Ectodermal cell (in vitro differentiated cells): ENCODE data around the gene PRKCH. TPM values are rescaled to one million over a fixed set of nuclear protein-coding genes. Genes with fewer than 3 reads are reported as not detected.

Experiments
- H3K27ac ChIP-seq: 2 replicates; pipeline ENCODE4 v1.7.0; 2013; ENCODE audit warnings: mild to moderate bottlenecking, low read depth, low read length; ENCODE audit not compliant: insufficient read depth, poor library complexity, severe bottlenecking
- H3K27me3 ChIP-seq: 2 replicates; pipeline ENCODE4 v1.7.0; 2013; ENCODE audit warnings: mild to moderate bottlenecking, low read length; ENCODE audit not compliant: insufficient read depth, control insufficient read depth, poor library complexity, severe bottlenecking
- H3K36me3 ChIP-seq: one replicate; pipeline ENCODE4 v1.7.0; 2013; ENCODE audit warnings: low read length; ENCODE audit not compliant: control insufficient read depth, insufficient read depth
- H3K4me1 ChIP-seq: one replicate; pipeline ENCODE4 v1.7.0; 2013; ENCODE audit warnings: low read length; ENCODE audit not compliant: control insufficient read depth, insufficient read depth
- H3K4me3 ChIP-seq: 2 replicates; pipeline ENCODE4 v1.7.0; 2013; ENCODE audit warnings: low read depth, low read length, control low read depth; ENCODE audit not compliant: insufficient read depth
- H3K9me3 ChIP-seq: 2 replicates; pipeline ENCODE4 v1.7.0; 2013; ENCODE audit warnings: mild to moderate bottlenecking, low read length, moderate library complexity; ENCODE audit not compliant: control insufficient read depth
- WGBS, 2 experiments: methylation state at CpG; one replicate each; pipeline ENCODE4 v1.1.7; 2013; ENCODE audit warnings: missing lambda C conversion rate in 2 of 2; 5-methylcytosine and 5-hydroxymethylcytosine counted together
- polyA plus RNA-seq, 4 experiments: library from polyadenylated mRNA; stranded (reverse); fragments of 50-300 nt; gene quantifications; one replicate each; pipeline ENCODE4 v1.2.3, GENCODE V29; 2013

Gene PRKCH
- polyA plus RNA-seq (2013, experiment 1 of 4) = 1.0 TPM
- polyA plus RNA-seq (2013, experiment 2 of 4) = 1.1 TPM
- 0.80 TPM for polyA plus RNA-seq (2013, experiment 3 of 4)
- 0.53 TPM for polyA plus RNA-seq (2013, experiment 4 of 4)

GRCh38 chr14:61321385-61322010 lies at the start of gene PRKCH:
TSS of gene PRKCH (plus strand) at chr14:61321579. CDS start at chr14:61322102, 523 bp downstream.
- no peaks in the 10 kb centered on the region for H3K36me3 ChIP-seq
- 1% methylated on average over 66 of the region's 66 CpGs for WGBS, 2 experiments
- H3K4me1 ChIP-seq = no peaks in the 10 kb centered on the region
- peak within 1 kb of the TSS; percentile 44 for H3K4me3 ChIP-seq
- H3K9me3 ChIP-seq = no peaks in the 10 kb centered on the region
- peaks cover 44% of the 10 kb centered on the region for H3K27me3 ChIP-seq
- H3K27ac ChIP-seq = no peak within 1 kb of the TSS

GRCh38 chr14:61277232-61277631 lies 44.1 kb upstream of the PRKCH start:
- Histone ChIP-seq H3K36me3 (no peaks in the 10 kb centered on the region), H3K4me3 (no peak overlapping the region), H3K9me3 (no peaks in the 10 kb centered on the region), H3K27ac (no peak overlapping the region), H3K4me1 (no peaks in the 10 kb centered on the region), H3K27me3 (peaks cover 58% of the 10 kb centered on the region)
- 50 to 71% methylated on average over 1 of the region's 1 CpG for WGBS, 2 experiments

GRCh38 chr14:61277784-61278183 lies 43.6 kb upstream of the PRKCH start:
- H3K36me3 ChIP-seq = no peaks in the 10 kb centered on the region
- no peaks in the 10 kb centered on the region for H3K9me3 ChIP-seq
- WGBS, 2 experiments = 90 to 95% methylated on average over 4 of the region's 4 CpGs
- H3K27ac ChIP-seq = no peak overlapping the region
- no peaks in the 10 kb centered on the region for H3K4me1 ChIP-seq
- no peak overlapping the region for H3K4me3 ChIP-seq
- H3K27me3 ChIP-seq = peaks cover 63% of the 10 kb centered on the region

GRCh38 chr14:61279082-61279481 lies 42.3 kb upstream of the PRKCH start:
- Histone ChIP-seq H3K36me3 (no peaks in the 10 kb centered on the region), H3K27me3 (peaks cover 76% of the 10 kb centered on the region), H3K27ac (no peak overlapping the region), H3K9me3 (no peaks in the 10 kb centered on the region), H3K4me3 (no peak overlapping the region), H3K4me1 (no peaks in the 10 kb centered on the region)
- 89% methylated on average over 5 of the region's 5 CpGs for WGBS, 2 experiments

- H3K36me3 ChIP-seq = no peaks in the 10 kb centered on the region
- peaks cover 75% of the 10 kb centered on the region for H3K27me3 ChIP-seq
- 34% methylated on average over 47 of the region's 47 CpGs for WGBS, 2 experiments
- no peaks in the 10 kb centered on the region for H3K4me1 ChIP-seq
- no peaks in the 10 kb centered on the region for H3K9me3 ChIP-seq
- peak overlapping the region; percentile 40 for H3K4me3 ChIP-seq
- no peak overlapping the region for H3K27ac ChIP-seq
Measured at GRCh38 chr14:61280092-61280525, 41.3 kb upstream of the PRKCH start.

- peak overlapping the region; percentile 40 for H3K4me3 ChIP-seq
- H3K9me3 ChIP-seq = no peaks in the 10 kb centered on the region
- no peak overlapping the region for H3K27ac ChIP-seq
- H3K4me1 ChIP-seq = no peaks in the 10 kb centered on the region
- 4% methylated on average over 81 of the region's 81 CpGs for WGBS, 2 experiments
- no peaks in the 10 kb centered on the region for H3K36me3 ChIP-seq
- H3K27me3 ChIP-seq = peaks cover 73% of the 10 kb centered on the region
Measured at GRCh38 chr14:61280526-61281185, 40.7 kb upstream of the PRKCH start.

GRCh38 chr14:61281186-61281947 lies 40.0 kb upstream of the PRKCH start, which contains the start of gene TMEM30B:
TSS of gene TMEM30B (minus strand) at chr14:61281338. CDS start at chr14:61281147, 191 bp downstream.
- Histone ChIP-seq H3K27ac (no peak within 1 kb of the TSS), H3K36me3 (no peaks in the 10 kb centered on the region), H3K9me3 (no peaks in the 10 kb centered on the region), H3K4me3 (peak within 1 kb of the TSS; percentile 40), H3K4me1 (no peaks in the 10 kb centered on the region), H3K27me3 (peaks cover 69% of the 10 kb centered on the region)
- WGBS, 2 experiments = 22 to 25% methylated on average over 43 of the region's 43 CpGs

- Histone ChIP-seq H3K27ac (no peak overlapping the region), H3K9me3 (no peaks in the 10 kb centered on the region), H3K4me1 (no peaks in the 10 kb centered on the region), H3K27me3 (peaks cover 69% of the 10 kb centered on the region), H3K4me3 (no peak overlapping the region), H3K36me3 (no peaks in the 10 kb centered on the region)
- WGBS, 2 experiments = 72 to 90% methylated on average over 1 of the region's 1 CpG
Measured at GRCh38 chr14:61281948-61282275, 39.5 kb upstream of the PRKCH start.

- H3K27ac ChIP-seq = no peak overlapping the region
- no peaks in the 10 kb centered on the region for H3K36me3 ChIP-seq
- no peak overlapping the region for H3K4me3 ChIP-seq
- no peaks in the 10 kb centered on the region for H3K4me1 ChIP-seq
- peaks cover 66% of the 10 kb centered on the region for H3K27me3 ChIP-seq
- H3K9me3 ChIP-seq = no peaks in the 10 kb centered on the region
- 89 to 100% methylated on average over 1 to 2 of the region's 2 CpGs for WGBS, 2 experiments
Measured at GRCh38 chr14:61282746-61283145, 38.6 kb upstream of the PRKCH start.

- Histone ChIP-seq H3K4me3 (no peak overlapping the region), H3K36me3 (no peaks in the 10 kb centered on the region), H3K27ac (no peak overlapping the region), H3K9me3 (no peaks in the 10 kb centered on the region), H3K27me3 (peaks cover 54% of the 10 kb centered on the region), H3K4me1 (no peaks in the 10 kb centered on the region)
- 90 to 91% methylated on average over 3 of the region's 3 CpGs for WGBS, 2 experiments
Measured at GRCh38 chr14:61284001-61284400, 37.4 kb upstream of the PRKCH start.
